GM21360 (cell line): ENCODE results near the gene UBE3C.
"Not testable (repeated sequence)": the region's sequence is repeated elsewhere in the genome, so short reads cannot be mapped to it uniquely, and the experiment has no call there.

Source experiments
- ATAC-seq: cut with Tn5 transposase; IDR thresholded peaks from one replicate; pipeline ENCODE4 v1.9.1; 2021; ENCODE audit warnings: mild to moderate bottlenecking, moderate library complexity; ENCODE audit not compliant: unreplicated experiment

Gene UBE3C

DNA sequence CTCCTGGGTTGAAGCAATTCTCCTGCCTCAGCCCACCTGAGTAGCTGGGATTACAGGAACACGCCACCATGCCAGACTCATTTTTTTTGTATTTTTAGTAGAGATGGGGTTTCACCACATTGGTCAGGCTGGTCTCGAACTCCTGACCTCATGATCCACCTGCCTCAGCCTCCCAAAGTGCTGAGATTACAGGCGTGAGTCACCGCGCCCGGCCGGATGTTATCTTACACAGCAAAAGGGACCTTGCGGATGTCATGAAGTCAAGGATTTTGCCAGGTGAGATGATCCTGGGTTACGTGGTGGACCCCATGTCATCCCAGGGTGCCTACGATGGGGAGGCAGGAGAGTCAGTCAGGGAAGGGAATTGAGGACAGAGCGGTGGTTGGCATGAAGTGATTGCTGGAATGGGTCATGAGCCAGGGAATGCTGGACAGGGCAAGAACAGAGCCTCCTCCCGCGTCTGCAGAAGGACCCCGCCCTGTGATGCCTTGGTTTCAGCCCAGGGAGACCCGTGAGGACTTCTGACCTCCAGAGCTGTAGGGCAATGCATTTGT, 8.7 kb upstream of the UBE3C start:
- no peak for ATAC-seq

DNA sequence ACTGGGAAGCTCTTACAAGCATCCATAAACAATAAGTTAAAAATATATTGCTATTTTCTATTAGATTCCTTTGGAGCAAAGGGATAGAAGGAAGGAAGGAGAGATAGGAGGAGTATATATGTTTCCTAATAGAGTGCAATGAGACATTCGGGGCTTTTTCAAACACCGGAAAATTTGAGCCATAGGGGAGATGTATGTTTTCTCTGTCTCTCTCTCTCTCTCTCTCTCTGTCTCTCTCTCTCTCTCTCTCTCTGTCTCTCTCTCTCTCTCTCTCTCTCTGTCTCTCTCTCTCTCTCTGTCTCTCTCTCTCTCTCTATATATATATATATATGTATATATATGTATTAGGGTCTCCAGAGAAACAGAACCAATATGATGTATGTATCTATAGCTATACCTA, 7.9 kb upstream of the UBE3C start:
- not testable (repeated sequence) for ATAC-seq

DNA sequence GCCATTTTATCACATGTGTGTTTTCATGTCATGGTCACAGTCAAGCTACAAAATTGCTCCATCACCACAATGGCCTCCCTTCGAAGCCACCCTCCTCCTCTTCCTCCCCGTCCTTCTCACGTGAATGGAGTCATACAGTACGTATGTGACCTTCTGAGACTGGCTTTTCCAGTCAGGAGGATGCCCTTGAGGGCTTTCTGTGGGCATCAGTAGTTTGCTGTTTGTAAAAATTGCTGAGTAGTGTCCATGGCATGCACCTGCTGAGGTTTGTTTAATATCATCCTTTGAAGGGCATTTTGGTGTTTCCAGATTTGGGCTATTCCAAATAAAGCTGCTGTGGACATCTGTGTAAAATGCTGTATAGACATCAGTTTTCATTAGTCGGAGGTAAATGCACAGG, 5.9 kb upstream of the UBE3C start:
- ATAC-seq, result no peak

DNA sequence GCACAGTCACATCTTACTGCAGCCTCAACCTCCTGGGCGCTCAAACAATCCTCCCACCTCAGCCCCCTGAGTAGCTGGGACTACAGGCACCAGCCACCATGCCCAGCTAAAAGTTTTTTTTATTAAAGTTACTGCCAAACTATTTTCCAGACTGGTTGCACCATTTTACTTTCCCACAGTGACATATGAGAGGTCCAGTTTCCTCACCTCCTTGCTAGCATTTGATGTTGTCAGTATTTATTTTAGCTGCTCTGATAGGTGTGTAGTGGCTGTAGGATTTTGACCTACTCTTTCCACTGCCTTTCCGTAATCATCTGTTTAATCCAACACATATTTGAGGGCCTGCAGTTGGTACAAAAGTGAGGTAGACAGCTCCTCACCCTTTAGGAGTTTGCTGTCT, 5.4 kb upstream of the UBE3C start:
- ATAC-seq, result no peak

DNA sequence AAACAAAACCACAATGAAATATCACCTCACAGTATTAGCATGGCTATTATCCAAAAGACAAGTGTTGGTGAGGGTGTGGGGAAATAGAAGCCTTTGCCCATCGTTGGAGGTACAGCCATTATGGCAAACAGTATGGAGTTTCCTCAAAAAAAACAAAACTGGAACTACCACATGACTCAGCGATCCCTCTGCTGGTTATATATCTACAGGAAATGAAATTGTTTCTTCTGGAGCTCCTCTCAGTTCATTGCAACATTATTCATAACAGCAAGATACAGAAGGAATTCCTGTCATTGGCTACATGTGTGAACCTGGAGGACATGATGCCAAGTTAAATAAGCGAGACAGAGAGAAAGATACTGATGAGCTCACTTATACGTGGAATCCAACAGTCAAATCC, 2.4 kb upstream of the UBE3C start:
- ATAC-seq, result no peak

DNA sequence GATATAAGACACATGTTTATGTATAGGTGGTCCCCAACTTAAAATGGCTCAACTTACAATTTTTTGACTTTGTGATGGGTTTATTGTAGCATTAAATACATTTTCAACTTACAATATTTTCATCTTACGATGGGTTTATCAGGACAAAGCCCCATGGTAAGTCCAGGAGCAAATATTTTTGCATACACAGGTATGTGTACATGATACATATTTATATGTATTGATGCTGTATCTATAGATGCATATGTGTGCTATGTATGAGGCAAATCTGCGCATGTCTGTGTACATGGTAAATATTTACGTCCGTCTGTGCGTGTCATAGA, 664 bp upstream of the UBE3C start:
- ATAC-seq, result no peak

DNA sequence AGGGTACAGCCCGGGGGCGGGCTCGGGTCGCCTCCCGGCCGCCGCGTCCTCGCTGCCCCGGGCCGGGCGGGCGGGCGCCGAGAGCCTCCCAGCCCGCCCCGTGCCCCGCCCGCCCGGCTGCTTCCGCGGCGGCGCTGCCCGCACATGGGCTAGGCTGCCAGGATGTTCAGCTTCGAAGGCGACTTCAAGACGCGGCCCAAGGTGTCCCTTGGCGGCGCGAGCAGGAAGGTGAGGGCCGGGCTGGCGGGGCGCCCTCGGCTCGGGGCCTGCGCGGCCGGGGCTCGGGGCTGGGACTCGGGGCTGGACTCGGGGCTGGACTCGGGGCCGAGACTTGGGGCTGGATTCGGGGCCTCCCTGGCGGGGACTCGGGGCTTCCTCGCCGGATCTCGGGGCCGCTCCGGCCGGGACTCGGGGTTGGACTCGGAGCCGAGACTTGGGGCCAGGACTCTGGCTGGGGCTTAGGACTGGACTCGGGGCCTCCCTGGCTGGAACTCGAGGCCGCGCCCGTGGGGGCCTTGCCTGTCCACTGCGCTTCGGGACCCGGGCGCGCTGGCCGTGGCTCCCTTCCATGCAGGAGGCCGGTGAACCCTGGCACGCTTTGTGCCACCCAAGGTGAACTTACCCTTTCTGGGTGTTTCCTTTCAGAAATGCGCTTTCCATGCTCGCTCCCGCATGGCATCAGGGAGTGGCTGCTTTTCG, 534 bp downstream of the UBE3C start:
- peak; percentile 36 for ATAC-seq

DNA sequence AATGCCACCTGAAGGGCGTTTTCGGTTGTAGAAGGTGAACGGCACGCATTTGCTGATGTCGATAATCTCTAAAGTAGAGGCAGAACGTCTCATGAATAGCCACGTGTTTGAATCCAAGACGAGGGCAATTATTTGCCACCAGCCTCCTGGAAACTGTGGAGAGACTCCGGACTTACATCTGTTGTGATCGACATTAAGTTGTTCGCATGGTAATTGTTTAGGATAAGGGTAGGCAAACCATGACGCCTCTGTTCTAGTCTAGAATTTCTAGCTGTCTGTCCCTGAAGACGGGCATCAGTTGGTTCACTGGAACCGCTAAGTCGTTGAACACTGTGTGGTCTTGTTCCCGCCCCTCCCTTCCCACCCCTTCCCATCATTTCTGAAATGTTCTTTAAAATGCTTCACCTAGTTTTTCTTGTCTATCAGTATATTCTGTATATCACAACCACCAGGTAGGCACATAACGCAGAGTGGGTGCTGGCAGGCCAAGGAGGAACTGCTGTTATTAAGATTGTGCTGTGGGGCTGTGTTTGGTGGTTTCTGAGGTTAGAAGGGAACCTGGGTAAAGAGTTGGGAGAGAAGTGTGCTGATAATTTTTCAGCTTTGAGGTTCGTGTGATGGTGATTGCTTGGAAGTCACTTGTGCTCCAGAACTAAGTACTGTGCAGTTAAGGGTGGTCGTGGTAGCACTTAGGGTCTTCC, 1.2 kb downstream of the UBE3C start:
- ATAC-seq, result no peak

DNA sequence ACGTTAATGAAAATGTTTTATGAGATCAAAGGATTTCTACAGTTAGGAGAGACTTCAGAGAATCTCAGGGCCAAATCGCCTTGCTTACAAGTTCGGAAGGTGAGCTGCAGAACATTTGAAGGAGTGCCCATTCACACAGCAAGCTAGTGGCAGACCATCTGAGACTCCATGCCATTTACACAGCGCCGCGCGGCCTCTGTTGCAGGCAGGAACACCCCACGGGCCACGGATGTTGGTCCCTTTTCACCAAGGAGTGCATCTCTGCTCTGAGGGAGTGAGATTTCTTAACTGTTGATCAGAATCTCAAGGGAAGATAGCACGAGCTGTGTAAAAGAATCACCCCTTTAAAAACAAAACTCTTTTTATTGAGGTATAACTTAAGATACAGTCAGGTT, 1.8 kb downstream of the UBE3C start:
- ATAC-seq, result no peak

DNA sequence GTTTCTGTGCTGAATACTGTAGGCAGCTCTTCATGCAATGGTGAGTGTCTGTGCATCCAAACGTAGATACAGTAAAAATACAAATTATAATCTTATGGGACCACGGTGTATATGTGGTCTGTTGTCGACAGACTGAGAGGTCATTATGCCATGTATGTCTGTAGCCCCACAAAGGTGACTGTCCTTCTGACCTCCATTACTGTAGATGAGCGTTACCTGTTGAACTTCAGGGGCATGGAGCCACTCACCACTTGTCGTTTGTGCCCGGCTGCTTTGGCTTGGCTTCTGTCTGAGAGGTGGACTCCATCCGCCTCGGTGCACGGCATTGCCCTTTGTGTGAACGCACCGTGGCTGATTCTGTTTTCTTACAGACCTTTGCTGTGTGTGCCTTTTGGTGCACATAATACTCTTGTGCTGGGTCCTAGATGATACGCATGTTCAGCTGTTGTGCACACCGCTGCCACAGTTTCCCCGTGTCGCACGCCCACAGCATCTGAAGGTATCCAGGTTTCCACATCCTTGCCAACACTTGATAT, 2.9 kb downstream of the UBE3C start:
- ATAC-seq, result no peak

DNA sequence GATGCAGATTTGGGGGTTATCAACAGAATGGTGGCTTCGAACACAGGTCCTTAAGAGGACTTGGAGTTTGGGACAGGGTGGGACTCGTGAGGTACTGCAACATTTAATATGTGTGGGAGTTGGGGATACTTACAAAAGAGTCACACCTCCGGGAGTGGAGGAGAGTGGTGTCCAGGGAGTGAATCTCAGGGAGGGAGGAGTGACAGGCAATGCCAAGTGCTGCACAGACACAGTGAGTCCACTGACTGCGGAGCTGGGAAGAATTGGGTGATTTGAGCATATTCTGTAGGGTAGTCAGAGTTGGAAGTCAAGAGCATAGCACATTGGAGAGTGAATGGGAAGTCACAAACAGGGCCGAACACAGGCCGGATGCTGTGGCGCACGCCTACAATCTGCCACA, 5.1 kb downstream of the UBE3C start:
- no peak for ATAC-seq

DNA sequence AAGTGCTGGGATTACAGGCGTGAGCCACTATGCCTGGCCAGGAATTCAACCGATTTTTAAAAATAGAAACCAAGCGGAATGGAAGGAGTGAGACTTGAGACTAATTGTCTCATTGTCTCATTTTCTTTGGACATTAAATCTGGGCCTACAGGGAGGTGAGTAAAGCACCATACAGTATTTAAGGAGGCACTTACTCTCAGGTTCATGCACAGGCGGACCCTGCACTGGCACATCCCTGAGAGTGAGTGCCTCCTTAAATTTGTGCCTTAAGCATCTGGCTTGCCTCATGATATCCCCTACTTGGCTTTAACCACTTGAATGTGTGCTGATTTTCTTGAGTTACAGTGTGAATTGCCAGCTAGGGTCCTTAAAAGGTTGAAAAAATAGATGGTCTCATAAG, 10.6 kb downstream of the UBE3C start:
- no peak for ATAC-seq

DNA sequence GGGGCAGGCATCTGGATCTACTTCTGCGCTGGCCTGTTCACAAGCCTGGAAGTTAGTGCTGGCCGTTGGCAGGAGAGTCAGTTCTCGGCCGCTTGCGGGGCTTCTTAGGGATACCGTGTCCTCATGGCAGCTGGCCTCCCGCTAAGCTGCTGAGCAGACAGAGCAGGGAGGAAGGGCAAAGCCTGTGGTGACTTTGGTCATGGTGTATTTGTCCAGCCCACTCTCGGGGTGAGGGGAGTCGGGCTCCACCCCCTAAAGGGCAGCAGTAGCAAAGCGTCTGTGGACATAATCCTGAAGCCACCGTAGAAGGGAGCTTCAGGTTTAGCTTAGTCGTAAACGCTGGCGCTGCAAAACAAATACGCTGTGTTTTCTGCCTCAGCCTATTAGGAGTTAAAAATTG, 12.2 kb downstream of the UBE3C start:
- no peak for ATAC-seq

DNA sequence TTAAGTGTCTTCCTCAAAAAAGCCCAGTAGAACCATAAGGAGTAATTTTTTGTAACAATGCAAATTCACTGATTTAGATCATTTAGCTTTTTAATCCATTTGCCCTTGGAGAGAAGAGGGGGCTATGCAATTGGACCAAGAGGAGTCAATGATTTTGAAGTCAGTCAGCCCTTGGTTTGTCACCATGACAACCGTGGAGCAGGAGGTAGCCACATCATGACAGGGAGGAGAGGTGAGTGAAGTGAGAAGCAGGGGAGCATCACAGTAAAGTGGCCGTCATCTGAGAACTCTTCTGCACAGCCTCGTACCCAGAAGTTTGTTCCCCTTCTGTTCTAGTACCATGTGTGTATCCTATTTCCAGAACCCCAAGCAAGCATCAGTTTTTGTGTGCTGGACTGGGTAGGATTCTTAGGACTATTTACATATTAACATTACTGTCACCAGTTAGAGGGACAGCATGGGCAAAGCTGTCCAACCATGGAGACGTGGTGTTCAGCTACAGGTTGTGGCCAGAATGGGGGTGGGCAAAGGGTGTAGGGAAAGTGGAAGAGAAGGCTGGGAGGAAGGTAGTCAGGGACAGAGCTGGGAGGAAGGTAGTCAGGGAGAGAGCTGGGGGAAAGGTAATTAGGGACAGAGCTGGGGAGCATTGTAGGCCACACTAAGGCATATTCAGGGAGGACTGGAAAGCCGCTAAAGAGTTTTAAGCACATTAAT, 13.1 kb downstream of the UBE3C start:
- ATAC-seq, result no peak

DNA sequence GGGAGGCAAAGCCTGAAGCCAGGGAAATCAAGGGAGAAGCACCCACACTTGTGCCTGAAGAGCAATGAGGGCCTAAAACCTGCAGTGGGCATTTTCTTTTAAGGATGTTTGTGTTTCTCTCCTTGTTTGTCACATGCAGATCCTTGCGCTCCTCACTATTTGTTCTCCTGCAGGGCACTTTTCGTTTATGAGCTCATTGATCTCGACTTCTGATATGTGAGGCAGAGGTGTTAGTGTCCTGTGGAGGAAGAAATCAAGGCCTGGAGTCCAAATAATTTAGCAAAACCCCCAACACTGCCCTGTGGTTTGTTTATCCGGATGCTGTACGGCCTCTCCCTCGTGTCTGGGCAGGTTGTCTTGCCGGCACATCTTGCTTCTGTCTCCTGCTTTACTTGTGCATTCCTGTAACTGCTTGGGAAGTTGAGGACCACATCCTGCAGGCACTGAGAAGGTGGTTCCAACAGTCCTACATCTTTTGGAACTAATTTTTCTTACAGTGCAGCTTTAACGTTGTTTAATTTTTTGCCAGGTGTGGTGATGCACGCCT, 13.7 kb downstream of the UBE3C start:
- ATAC-seq, result no peak

DNA sequence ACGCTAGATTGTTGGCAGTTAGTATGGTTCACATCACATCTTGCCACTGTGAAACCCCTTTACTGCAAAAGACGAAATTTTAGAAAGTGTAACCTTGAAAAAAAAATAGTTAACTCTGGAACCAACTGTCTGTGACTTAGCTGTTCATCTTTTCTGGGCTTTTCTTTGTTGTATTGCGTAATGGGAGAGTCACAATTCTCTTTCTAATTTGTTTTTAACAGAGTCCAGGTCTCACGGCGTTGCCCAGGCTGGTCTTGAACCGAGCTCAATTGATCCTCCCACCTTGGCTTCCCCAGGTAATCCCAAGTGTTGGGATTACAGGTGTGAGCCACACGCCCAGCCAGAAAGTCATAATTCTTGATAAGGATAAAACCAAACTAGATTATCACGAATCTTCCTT, 14.5 kb downstream of the UBE3C start:
- no peak for ATAC-seq

DNA sequence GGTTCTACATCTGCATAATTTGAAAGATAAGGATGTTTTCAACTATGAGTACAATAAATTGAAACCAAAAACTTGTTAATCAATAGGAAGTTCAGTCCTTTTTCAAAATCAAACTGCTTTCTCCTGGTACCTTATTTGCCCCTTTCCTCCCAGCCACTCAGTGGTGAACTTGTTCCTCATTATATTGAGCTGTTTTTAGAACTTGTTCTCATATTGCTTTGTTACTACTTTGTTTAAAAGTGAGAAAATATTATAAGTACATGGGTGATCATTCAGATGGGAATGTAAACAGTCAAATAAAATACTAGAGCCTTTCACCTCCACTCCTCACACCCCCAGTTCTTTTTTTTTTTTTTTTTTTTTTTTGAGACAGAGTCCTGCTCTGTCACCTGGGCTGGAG, 17.2 kb downstream of the UBE3C start:
- no peak for ATAC-seq

DNA sequence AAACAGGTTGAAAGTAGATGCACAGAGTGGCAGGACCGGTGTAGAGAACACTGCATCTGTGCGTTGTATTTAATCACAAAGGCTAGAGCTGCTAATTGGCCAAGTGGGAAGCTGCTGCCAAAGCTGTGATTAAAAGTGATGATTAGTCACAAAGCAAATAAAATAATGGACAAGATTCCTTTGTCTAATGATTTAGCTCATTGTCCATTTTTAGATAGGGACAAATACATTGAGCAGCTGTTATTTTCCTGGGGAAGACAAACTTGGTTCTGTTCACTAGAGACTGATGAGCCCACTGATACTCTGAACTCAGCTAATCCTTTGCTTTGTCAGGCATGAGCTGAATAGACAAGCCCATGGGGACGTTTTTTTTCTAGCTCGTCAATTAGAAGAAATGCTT, 19.7 kb downstream of the UBE3C start:
- ATAC-seq, result no peak

DNA sequence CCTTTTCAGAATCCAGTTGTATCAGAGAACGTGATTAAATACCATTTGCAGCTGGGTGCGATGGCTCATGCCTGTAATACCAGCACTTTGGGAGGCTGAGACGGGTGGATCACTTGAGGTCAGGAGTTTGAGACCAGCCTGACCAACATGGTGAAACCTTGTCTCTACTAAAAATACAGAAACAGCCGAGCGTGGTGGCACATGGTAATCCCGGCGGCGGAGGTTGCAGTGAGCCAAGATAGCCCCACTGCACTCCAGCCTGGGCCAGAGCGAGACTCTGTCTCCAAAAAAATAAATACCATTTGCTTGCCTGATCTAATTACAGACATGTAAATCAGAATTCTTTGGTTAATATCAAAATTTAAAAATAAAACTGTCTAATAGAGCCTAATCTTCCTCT, 20.8 kb downstream of the UBE3C start:
- not testable (repeated sequence) for ATAC-seq

DNA sequence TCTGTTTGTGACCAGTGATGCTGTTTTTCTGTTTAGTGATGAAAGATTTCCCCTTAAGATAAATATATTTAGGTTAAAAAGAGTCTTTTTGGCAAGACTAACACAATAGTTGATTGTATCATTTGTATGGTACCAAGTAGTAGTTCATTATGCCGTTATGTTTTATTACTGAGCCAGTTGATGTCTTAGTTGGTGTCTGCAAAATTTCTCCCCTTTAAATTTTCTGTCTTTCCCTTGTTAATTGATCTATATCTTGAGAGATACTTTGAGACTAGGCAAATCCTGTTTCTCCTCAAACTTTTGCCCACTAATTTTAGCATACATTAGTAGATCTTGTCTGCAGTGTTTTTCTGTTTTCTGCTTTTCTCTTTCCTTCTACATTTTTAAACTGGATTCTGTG, 21.7 kb downstream of the UBE3C start:
- ATAC-seq, result no peak

DNA sequence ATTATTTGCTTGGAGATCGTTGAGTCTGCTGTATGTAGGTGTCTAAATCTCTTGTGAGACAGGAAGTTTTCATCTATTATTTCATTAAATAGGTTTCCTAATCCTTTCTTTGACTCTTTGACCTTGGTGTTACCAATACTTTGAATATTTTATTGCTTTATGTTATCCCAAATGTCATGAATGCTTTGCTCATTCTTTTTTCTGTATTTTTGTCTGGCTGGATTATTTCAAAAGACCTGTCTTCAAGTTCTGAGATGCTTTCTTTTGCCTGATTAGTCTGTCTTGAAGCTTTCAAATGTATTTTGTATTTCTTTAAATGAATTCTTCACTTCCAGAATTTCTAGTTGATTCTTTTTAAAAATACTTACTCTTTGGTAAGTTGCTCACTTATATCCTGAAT, 27.3 kb downstream of the UBE3C start:
- no peak for ATAC-seq

DNA sequence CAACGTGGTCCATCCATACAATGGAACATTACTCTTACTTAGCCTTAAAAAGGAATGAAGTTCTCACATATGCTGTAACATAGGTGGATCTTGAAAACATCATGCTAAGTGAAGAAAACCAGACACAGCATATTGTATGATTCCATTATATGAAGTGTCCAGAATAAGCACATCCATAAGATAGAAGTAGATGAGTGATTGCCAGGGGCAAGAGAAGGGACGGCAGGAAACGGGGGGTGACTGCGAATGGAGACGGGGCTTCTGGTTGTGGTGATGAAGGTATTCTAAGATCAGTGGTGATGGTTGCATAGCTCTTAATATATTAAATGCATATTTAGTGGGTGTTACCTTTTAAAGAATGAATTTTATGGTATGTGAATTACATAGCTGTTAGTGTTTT, 29.8 kb downstream of the UBE3C start:
- ATAC-seq, result no peak
